Activated naive CD4-positive, alpha-beta T cell treated with anti-CD3 and anti-CD28 coated beads, Interleukin-2, amount 50 U/mL, for 72 hours (primary cell): Measurements from ENCODE around the gene NEDD4L. TPM values are rescaled to one million over a fixed set of nuclear protein-coding genes. Genes with fewer than 3 reads are reported as not detected.

ENCODE experiments used
- ATAC-seq, 2 donors: fragments of 150-1000 bp; cut with Tn5 transposase; 2 replicates each; pipeline ENCODE4 v1.10.0; 2021; ENCODE audit warnings: mild to moderate bottlenecking in 2 of 2, moderate library complexity in 2 of 2
- DNase-seq, 2 donors: peaks; one replicate each; pipeline ENCODE4 v3.0.0; 2021 to 2022; ENCODE audit warnings: low spot score in 2 of 2
- H3K27ac Mint-ChIP-seq, 2 donors: one replicate each; pipeline ENCODE4 v1.8.0; 2022; ENCODE audit warnings: mild to moderate bottlenecking in 2 of 2, mixed read lengths in 2 of 2
- H3K36me3 Mint-ChIP-seq, 2 donors: one replicate each; pipeline ENCODE4 v1.8.0; 2022; ENCODE audit warnings: mixed read lengths in 2 of 2
- H3K9me3 Mint-ChIP-seq, 2 donors: one replicate each; pipeline ENCODE4 v1.8.0; 2022; ENCODE audit warnings: mixed read lengths in 2 of 2
- total RNA-seq, 2 donors: library from RNA; stranded (reverse); gene quantifications; one replicate each; pipeline ENCODE4 v1.2.3, GENCODE V29; 2022

NEDD4L gene
- total RNA-seq, 2 donors from 2014 or later: 1.7 to 8.3 TPM

DNA sequence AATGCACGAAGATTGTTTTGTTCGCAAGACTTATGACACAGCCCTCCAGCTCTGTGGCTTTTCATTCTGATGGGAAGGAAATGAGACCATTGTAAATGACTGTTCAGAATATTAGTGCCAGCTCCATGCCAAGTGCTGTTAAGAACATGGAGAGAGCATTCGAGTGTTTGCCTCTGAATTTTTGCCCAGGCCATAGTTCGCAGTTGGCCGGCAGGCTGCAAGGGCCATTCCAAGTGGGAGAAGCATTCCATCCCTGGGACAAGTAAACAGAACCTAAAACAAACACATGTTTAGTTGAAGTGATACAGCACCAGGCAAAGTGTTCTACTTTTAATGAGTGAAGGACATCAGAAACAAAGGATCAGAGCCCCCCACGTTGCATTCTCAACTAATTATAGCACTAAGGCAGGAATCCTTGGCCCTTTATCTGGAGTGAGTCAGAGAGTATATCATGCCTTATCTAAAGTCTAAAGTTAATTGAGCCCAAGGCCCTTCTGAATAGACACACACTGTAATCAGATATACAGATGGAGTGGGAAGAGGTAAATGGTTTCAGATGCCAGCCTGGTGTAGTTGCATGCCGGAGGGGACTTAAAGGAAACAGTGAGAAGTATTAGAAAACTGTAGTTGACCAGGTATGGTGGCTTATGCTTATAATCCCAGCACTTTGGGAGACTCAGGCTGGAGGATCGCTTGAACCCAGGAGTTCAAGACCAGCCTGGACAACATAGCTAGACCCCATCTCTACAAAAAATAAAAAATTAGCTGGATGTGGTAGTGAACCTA, 53.3 kb downstream of the NEDD4L start:
- Mint-ChIP-seq H3K27ac (no peak overlapping the region), H3K9me3 (no peaks in the 10 kb centered on the region), H3K36me3 (no peaks in the 10 kb centered on the region)
- DNase-seq (no peak), ATAC-seq (no peak)

DNA sequence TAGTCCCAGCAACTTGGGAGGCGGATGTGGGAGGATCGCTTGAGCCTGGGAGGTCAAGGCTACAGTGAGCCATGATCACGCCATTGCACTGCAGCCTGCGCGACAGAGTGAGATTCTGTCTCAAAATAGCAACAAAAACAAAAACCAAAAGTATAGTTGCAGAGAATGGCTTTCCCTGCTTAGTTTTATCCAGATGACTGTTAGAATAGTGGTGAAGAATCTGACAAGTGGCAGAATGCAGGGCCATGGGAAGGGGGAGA, 53.8 kb downstream of the NEDD4L start:
- Mint-ChIP-seq H3K36me3 (no peaks in the 10 kb centered on the region), H3K27ac (no peak overlapping the region)

DNA sequence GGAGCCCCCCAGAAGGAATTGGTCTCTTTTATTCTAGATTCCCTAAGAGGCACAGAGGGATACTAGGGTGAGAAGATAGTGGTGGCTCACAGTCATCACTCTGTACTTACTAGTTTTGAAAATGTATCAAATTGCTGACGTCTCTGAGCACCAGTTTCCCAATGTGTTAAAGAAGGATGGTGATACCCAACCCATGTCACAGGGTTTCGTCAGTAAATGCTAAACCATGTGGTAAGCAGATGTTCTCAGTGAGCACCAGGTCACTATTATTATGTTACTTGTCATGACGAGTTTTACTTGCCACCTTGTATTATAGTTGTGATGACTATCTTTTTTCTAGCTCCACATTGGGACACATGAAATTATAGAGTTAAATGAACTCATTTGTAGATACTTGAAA, 54.7 kb downstream of the NEDD4L start:
- H3K9me3 Mint-ChIP-seq: no peaks in the 10 kb centered on the region
- ATAC-seq (no peak), DNase-seq (no peak)
- H3K36me3 Mint-ChIP-seq: no peaks in the 10 kb centered on the region
- H3K27ac Mint-ChIP-seq: no peak overlapping the region

More for the DNA sequence above, 53.8 kb downstream of the NEDD4L start:
- ATAC-seq (no peak), DNase-seq (no peak)
- H3K9me3 Mint-ChIP-seq: no peaks in the 10 kb centered on the region

DNA sequence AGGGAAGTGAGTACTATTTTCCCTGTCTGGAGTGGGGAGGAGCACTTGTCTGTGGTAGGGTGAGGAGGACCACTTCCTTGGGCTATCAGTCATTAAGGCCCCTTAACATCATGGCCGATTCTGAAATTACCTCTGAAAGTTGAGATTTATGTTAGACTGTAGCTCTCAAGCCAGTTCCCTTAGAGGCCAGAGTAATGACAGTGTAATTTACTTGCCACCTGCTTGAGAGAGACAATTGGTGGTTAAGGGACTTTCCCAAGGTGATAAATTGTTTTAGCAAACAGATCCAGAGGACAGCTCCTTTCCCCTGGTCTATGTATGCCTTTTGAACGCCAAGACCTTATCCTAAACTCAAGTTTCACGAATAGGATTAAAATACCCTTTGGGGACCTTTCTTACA, 56.1 kb downstream of the NEDD4L start:
- H3K27ac Mint-ChIP-seq: no peak overlapping the region
- no peak for ATAC-seq
- no peaks in the 10 kb centered on the region for H3K9me3 Mint-ChIP-seq

DNA sequence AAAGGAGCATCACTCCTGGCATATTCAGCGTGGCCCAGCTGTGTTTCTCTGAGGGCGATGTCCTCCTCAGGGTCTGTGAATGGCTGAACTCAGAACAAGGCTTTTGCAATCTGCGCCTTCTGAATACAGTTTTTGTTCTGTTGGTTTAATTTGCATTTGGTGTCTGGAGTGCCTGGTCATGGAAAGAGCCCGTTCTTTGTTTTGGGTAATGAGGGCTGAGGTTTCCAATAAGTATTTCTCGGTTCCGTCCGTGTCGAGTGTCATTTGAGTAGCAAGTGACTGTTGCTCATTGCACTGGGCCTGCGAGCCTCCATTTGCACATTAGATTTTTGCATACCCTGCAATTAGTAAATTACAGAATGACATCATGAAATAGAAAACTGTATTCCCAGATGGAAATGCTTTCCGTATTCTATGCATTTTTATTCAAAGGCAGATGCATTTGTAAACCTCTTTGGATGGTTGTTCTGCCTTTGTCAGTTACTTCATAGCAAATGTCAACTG, 57.3 kb downstream of the NEDD4L start:
- H3K36me3 Mint-ChIP-seq: no peaks in the 10 kb centered on the region
- no peaks in the 10 kb centered on the region for H3K9me3 Mint-ChIP-seq
- ATAC-seq: no peak
- no peak for DNase-seq
- no peak overlapping the region for H3K27ac Mint-ChIP-seq

More for the DNA sequence above, 56.1 kb downstream of the NEDD4L start:
- DNase-seq: no peak
- no peaks in the 10 kb centered on the region for H3K36me3 Mint-ChIP-seq

DNA sequence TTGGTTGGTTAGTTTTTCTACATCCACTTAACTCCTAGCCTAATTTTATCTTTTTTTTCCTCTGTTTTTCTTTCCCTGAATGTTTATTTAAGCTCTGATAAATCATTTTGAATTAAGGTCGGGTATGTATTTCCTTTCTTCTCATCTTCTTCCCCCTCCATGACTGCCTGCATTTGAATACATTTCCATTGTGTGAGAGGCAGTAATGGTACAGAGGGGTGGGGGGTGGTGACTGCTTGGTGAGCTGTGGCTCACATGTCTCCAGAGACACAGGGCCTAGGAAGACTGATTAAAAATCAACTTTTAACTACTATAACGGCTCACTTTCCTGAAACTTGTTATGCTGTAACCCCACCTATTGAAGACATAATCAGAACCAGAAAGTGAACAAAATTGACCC, 58.0 kb downstream of the NEDD4L start:
- H3K9me3 Mint-ChIP-seq: no peaks in the 10 kb centered on the region
- H3K27ac Mint-ChIP-seq: no peak overlapping the region
- H3K36me3 Mint-ChIP-seq: no peaks in the 10 kb centered on the region
- ATAC-seq (no peak), DNase-seq (no peak)

DNA sequence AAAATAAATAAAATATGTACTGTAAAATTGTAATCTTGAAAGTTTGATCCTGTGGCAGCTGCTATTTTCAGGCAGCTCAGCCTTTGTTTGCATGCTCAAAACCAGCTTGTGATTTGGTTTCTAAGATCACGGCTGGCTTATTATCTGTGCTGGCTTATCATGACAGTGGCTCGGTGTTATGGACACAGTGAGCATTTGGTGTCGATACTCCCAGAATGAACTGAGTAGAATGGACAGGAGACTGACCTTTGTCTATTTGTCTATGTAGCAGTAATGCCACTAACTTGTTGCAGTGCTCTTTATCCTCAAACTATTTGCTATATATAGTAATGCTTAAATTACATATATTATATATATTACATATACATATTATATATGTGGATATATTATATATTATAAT, 58.8 kb downstream of the NEDD4L start:
- Mint-ChIP-seq H3K9me3 (no peaks in the 10 kb centered on the region), H3K27ac (no peak overlapping the region), H3K36me3 (no peaks in the 10 kb centered on the region)
- DNase-seq (no peak), ATAC-seq (no peak)

DNA sequence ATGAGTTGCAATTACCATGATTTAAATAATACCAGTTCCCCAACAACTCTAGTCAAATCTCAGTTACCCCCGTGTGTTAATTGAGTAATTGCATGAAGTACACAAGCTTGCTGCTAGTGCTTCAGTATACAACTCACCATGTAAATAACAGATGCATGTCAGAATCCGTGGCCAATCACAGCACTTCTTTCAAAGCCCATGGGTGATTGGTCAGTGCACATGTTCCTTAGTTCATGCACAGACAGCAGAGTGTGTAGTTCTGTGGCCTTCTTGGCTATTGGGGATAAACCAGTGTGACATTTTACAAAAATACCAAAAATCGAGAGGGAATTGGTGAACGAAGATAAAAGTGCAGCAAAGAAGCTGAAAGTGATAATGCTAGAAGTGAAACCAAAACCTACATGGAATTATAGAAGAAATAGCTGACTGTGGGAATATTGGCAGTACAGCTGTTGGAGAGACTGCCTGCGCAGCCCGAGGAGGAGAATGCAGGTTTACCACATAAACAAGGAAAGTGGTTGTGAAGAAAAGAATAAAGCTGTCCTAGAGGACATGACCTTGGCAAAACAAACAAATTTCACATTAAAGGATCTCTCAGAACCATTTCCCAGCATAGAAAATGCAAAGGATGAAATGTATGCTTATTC, 59.4 kb downstream of the NEDD4L start:
- H3K36me3 Mint-ChIP-seq: no peaks in the 10 kb centered on the region
- no peak for ATAC-seq
- no peaks in the 10 kb centered on the region for H3K9me3 Mint-ChIP-seq
- no peak overlapping the region for H3K27ac Mint-ChIP-seq
- DNase-seq: no peak

DNA sequence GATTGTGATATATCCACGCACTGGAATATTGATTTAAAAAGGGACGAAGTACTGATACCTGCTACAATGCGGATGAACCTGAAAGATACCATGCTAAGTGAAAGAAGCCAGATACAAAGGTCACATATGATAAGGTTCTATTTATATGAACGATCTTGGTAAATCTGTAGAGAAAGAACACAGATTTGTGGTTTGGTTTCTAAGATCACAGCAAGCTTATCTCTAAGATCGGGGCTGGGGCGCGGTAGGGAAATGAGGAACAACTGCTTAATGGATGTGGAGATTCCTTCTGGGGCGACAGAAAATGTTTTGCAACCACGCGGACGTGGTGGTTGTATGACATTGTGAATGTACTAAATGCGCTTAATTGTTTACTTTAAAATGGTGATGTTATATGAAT, 60.1 kb downstream of the NEDD4L start:
- ATAC-seq: no peak
- H3K27ac Mint-ChIP-seq: no peak overlapping the region
- no peaks in the 10 kb centered on the region for H3K9me3 Mint-ChIP-seq
- DNase-seq: no peak
- no peaks in the 10 kb centered on the region for H3K36me3 Mint-ChIP-seq

DNA sequence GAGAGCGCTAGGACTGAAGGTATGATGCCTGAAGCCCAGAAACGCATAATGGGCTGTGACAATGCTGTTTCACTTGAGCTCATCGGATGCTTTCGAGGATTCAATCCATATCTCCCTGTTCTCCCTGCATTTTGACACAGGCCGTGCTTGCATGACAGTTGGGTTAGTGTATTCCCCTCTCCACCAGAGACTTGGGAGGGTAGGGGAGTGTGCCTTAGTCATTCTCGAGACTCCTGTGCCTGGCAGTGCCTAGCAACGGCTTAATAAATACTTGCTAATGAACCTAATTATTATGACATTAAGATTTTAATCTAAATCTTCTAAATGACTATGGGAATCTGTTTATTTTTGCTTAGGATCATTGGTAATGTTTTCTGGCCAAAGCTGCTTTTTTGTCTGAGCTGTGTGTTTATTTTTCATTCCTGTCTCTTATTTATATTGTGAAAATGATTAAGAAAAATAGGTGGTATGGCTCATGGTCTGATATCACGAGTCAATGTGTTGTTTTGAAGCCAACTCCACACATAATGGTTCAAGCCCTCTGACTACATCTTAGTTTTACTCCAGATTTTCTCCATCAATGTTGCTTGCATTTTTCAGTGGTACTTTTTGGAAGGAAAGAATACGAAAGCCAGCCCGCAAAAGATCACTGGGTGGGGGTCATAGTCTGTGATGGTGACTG, 61.3 kb downstream of the NEDD4L start:
- ATAC-seq (no peak), DNase-seq (no peak)
- Mint-ChIP-seq H3K36me3 (no peaks in the 10 kb centered on the region), H3K27ac (no peak overlapping the region), H3K9me3 (no peaks in the 10 kb centered on the region)

DNA sequence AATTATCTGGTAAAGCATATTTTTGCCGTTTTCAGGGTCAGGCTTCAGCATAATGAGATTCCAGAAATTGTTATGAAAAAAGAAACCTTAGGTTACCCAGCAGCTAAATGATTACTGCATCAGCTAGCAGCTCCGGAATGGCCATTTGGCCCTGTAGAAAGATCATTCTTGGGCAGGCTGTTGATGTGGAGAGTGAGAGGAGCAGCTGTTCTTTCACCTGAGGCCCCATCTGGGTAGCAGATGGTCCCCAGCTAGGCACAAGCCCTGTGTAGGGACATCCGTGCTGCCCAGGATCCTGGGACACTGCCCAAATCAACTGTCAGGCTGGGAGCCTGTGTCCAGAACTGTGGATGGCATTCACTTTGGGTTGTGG, 61.8 kb downstream of the NEDD4L start:
- ATAC-seq: no peak
- DNase-seq: no peak
- H3K36me3 Mint-ChIP-seq: no peaks in the 10 kb centered on the region
- no peak overlapping the region for H3K27ac Mint-ChIP-seq
- H3K9me3 Mint-ChIP-seq: no peaks in the 10 kb centered on the region

DNA sequence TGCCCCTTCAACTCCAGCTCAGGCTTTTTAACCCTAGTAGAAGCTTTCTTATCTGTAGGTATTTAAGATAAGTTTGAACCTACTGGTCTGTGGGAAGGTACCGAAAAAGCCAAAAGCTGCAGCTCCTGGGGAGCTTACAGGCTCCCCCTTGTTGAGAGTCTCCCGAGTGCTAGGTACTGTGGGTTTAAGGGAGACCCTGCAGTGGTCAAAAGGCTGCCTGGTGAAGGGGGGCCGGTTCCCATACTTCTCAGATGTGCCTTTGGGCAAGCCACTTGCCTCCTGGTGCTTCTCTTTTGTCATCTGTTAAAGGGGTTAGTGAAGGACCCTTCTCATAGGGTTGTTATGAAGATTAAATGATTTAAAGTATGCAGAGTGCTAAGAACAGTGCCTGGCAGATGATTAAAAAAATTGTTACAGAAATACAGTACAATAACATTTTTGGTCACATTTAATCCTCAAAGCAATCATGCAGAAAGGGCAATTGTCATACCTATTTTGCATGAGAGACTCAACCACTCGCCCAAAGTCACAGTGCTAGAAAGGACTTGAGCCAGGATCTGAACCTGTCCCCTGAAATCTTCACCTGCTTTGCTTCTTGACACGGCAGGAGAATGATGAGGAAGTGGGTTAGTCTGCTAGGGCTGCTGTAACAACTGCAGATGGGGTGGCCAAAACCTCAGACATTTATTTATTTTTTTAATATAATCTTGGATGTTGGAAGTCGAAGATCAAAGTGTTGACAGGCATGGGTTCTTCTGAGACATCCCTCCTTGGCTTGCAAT, 62.5 kb downstream of the NEDD4L start:
- Mint-ChIP-seq H3K36me3 (no peaks in the 10 kb centered on the region), H3K9me3 (no peaks in the 10 kb centered on the region), H3K27ac (no peak overlapping the region)
- no peak for DNase-seq
- ATAC-seq: no peak

DNA sequence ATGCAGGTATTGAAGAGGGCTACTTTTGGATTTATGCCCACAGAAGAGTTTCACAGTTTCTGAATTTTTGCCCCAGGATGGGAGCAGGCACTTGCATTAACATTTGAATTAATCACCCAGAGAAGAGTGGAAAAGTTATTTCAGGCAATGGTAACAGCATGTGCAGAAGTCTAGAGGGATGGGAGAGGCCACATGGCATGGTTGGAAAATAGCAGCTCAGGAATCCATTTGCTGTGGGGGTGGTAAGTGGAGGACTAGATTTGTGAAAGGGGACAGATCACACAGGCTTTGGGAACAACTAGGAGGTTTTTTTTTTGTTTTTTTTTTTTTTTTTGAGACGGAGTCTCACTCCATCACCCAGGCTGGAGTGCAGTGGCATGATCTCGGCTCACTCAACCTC, 65.2 kb downstream of the NEDD4L start:
- no peak for ATAC-seq
- Mint-ChIP-seq H3K27ac (no peak overlapping the region), H3K9me3 (no peaks in the 10 kb centered on the region), H3K36me3 (no peaks in the 10 kb centered on the region)
- DNase-seq: no peak

DNA sequence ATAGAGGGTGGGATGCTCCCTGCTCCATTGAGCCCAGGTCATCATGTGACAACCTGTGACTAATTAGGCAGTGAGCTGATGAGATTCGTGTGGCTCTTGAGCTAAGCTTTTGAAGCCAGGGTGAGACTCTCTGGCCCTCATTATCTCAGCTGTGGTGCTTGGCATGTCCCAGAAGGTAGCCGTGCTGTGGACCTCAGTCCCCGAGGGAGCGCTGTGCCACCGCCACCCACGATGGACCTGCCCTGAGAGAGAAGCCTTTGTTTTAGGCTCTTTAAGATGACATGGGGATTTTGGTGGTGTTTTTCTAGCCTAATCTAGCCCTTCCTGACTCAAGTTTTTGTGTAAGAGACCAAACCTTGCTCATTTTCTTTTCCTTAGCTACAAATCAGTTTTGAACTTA, 66.4 kb downstream of the NEDD4L start:
- Mint-ChIP-seq H3K9me3 (no peaks in the 10 kb centered on the region), H3K36me3 (no peaks in the 10 kb centered on the region), H3K27ac (no peak overlapping the region)
- ATAC-seq: no peak
- DNase-seq: no peak

DNA sequence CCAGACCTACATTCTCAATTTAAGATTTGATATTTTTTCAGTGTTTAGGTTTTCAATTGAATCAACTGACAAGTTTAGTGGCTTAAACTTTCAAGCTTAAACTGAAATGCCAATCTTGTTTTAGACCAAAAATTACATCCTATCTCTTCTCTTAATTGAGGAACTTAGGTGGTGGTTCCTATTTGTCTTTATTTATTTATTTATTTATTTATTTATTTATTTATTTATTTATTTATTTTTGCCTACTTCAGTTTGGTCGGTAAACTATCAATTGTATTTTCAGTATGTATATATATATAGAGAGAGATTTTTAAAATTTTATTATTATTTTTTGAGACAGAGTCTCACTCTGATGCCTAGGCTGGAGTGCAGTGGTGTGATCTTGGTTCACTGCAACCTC, 68.1 kb downstream of the NEDD4L start:
- H3K27ac Mint-ChIP-seq: no peak overlapping the region

DNA sequence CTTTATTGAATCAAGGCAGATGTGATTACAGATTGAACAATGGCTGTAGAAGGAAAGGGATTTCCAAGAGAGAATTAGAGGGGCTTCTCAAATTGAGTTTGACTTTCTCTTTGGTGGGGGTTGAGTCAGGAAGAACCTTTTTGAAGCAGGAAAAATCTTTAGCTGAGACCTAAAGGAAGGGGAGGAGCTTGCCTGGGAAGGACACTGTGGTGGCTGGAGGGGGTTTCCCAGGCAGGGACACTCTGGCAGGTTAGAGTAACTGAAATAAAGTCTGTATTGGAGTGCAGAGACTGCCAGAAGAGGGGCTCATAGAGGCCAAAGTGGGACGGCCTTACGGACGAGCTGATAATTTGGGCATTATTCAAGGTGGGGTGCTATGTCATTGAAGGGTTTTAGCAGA, 69.3 kb downstream of the NEDD4L start:
- ATAC-seq: peak in 1 of 2 donors; percentile 37
- no peaks in the 10 kb centered on the region for H3K9me3 Mint-ChIP-seq
- DNase-seq: no peak
- H3K36me3 Mint-ChIP-seq: no peaks in the 10 kb centered on the region
- H3K27ac Mint-ChIP-seq: peak overlapping the region in 1 of 2 donors; percentile 25

More for the DNA sequence above, 68.1 kb downstream of the NEDD4L start:
- ATAC-seq (no peak), DNase-seq (no peak)
- H3K9me3 Mint-ChIP-seq: no peaks in the 10 kb centered on the region
- no peaks in the 10 kb centered on the region for H3K36me3 Mint-ChIP-seq

DNA sequence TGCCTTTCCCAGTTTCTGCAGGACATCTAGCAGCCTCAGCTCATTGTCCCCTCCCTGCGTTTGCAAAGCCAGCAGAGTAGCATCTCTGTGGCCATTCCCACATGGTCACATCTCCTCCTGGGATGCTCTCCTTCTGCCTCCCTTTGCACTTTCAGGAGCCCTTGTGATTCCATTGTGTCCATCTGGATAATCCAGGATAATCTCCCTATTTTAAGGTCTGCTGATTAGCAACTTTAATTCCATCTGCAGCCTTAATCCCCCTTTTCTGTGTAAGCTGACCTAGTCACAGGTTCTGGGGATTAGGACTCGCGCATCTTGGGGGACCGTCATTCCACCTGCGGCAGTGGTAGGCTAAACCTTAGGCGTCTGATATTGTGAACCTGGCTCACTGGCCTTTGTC, 70.7 kb downstream of the NEDD4L start:
- H3K9me3 Mint-ChIP-seq: no peaks in the 10 kb centered on the region
- H3K27ac Mint-ChIP-seq: no peak overlapping the region
- DNase-seq (no peak), ATAC-seq (no peak)
- no peaks in the 10 kb centered on the region for H3K36me3 Mint-ChIP-seq
